Mesothelial cell of epicardium (in vitro differentiated cells): ENCODE results near the gene ELFN1. TPM values are rescaled to one million over a fixed set of nuclear protein-coding genes. Genes with fewer than 3 reads are reported as not detected.

Source experiments
- DNase-seq, 2 experiments: peaks; one replicate each; pipeline ENCODE4 v3.0.0; 2021; ENCODE audit warnings: low spot score in 2 of 2; ENCODE audit not compliant: unreplicated experiment in 2 of 2
- H3K27ac Mint-ChIP-seq: 2 replicates; pipeline ENCODE4 v1.8.0; 2021; ENCODE audit warnings: mixed read lengths
- H3K27me3 Mint-ChIP-seq: 2 replicates; pipeline ENCODE4 v1.8.0; 2021; ENCODE audit warnings: low read depth, mixed read lengths
- H3K36me3 Mint-ChIP-seq: 2 replicates; pipeline ENCODE4 v1.8.0; 2021; ENCODE audit warnings: mixed read lengths
- H3K4me1 Mint-ChIP-seq: 2 replicates; pipeline ENCODE4 v1.8.0; 2021; ENCODE audit warnings: mixed read lengths
- H3K4me3 Mint-ChIP-seq: 2 replicates; pipeline ENCODE4 v1.8.0; 2021; ENCODE audit warnings: mild to moderate bottlenecking, moderate library complexity, mixed read lengths
- H3K9me3 Mint-ChIP-seq: 2 replicates; pipeline ENCODE4 v1.8.0; 2021; ENCODE audit warnings: mixed read lengths
- total RNA-seq: library from RNA; stranded (reverse); gene quantifications from 3 replicates; pipeline ENCODE4 v1.2.1, GENCODE V29; 2021
- TF ChIP-seq, protein P1 (sequence below): fragments of 200-600 bp; sonication (generic); IDR thresholded peaks from one replicate; pipeline ENCODE4 v1.5.0; 2021; ENCODE audit warnings: antibody characterized with exemption; ENCODE audit not compliant: unreplicated experiment

ELFN1 gene
- total RNA-seq, 1 donor from 2014 or later, result 13.5 TPM

- peak in 1 of 2 experiments; percentile 30 for DNase-seq
- Mint-ChIP-seq H3K9me3 (peaks cover 16% of the 10 kb centered on the region), H3K27me3 (peaks cover 30% of the 10 kb centered on the region), H3K36me3 (peaks cover 27% of the 10 kb centered on the region), H3K27ac (no peak overlapping the region), H3K4me1 (peaks cover 3% of the 10 kb centered on the region), H3K4me3 (no peak overlapping the region)
- TF ChIP-seq, protein P1, sequence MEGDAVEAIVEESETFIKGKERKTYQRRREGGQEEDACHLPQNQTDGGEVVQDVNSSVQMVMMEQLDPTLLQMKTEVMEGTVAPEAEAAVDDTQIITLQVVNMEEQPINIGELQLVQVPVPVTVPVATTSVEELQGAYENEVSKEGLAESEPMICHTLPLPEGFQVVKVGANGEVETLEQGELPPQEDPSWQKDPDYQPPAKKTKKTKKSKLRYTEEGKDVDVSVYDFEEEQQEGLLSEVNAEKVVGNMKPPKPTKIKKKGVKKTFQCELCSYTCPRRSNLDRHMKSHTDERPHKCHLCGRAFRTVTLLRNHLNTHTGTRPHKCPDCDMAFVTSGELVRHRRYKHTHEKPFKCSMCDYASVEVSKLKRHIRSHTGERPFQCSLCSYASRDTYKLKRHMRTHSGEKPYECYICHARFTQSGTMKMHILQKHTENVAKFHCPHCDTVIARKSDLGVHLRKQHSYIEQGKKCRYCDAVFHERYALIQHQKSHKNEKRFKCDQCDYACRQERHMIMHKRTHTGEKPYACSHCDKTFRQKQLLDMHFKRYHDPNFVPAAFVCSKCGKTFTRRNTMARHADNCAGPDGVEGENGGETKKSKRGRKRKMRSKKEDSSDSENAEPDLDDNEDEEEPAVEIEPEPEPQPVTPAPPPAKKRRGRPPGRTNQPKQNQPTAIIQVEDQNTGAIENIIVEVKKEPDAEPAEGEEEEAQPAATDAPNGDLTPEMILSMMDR, result no peak
Observed at GRCh38 chr7:1706721-1707613, 36.9 kb downstream of the ELFN1 start.

- Mint-ChIP-seq H3K27ac (no peak overlapping the region), H3K36me3 (peaks cover 22% of the 10 kb centered on the region), H3K9me3 (peaks cover 11% of the 10 kb centered on the region), H3K4me3 (no peak overlapping the region), H3K27me3 (peaks cover 22% of the 10 kb centered on the region), H3K4me1 (peaks cover 3% of the 10 kb centered on the region)
- DNase-seq, result no peak
- TF ChIP-seq, protein P1, result no peak
Observed at GRCh38 chr7:1707756-1708595, 37.9 kb downstream of the ELFN1 start.

- peaks cover 17% of the 10 kb centered on the region for H3K36me3 Mint-ChIP-seq
- TF ChIP-seq, protein P1, result no peak
- H3K27ac Mint-ChIP-seq, result no peak overlapping the region
- no peak for DNase-seq
- H3K4me1 Mint-ChIP-seq, result peaks cover under 1% of the 10 kb centered on the region
- peaks cover 15% of the 10 kb centered on the region for H3K27me3 Mint-ChIP-seq
- H3K9me3 Mint-ChIP-seq, result peaks cover 6% of the 10 kb centered on the region
- no peak overlapping the region for H3K4me3 Mint-ChIP-seq
Observed at GRCh38 chr7:1708596-1709251, 38.6 kb downstream of the ELFN1 start.

DNA sequence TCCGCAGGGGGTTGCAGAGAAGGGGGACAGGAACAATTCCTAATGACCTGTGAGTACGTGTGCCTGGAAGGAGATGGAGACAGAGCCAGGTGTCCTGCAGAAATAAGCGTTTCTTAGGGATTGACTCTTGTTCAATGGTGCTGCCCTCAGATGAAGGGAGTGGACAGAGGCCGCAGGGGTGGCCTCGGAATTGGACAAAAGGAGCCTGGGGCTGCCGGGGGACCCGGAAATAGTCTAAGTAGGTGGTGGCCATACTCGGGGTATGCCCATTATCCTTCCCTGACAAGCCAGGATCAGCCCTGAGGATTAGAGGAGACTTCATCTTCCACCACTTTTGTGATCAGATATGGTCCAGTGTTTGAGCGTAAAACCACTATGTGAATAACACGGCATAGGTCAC, 39.2 kb downstream of the ELFN1 start:
- TF ChIP-seq, protein P1, result no peak
- peaks cover 6% of the 10 kb centered on the region for H3K9me3 Mint-ChIP-seq
- peaks cover 10% of the 10 kb centered on the region for H3K27me3 Mint-ChIP-seq
- H3K4me1 Mint-ChIP-seq, result peaks cover 6% of the 10 kb centered on the region
- peaks cover 17% of the 10 kb centered on the region for H3K36me3 Mint-ChIP-seq
- H3K4me3 Mint-ChIP-seq, result no peak overlapping the region
- H3K27ac Mint-ChIP-seq, result no peak overlapping the region
- no peak for DNase-seq

DNA sequence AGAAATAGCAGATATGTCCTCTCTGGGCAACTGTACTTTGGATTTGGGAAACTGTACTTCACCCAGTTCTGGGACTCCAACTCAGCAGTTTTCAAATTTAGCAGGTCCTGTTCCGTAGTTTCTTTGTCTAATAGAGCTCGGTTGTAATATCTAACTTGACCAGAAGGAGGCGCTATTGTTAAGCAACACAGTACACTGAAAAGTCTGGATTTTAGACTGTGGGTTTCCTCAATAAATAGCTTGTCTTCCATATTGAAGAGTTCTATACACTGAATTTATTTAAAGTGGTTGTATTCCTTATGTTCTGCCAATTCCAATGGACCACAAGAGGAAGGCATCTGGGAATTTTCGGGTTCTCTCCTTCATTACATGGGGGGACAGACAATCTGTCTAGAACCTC, 39.8 kb downstream of the ELFN1 start:
- no peak for DNase-seq
- H3K27ac Mint-ChIP-seq, result no peak overlapping the region
- TF ChIP-seq, protein P1, result peak; percentile 87
- H3K4me1 Mint-ChIP-seq, result peaks cover 7% of the 10 kb centered on the region
- peaks cover 17% of the 10 kb centered on the region for H3K36me3 Mint-ChIP-seq
- H3K4me3 Mint-ChIP-seq, result no peak overlapping the region
- H3K9me3 Mint-ChIP-seq, result peaks cover 6% of the 10 kb centered on the region
- peaks cover 4% of the 10 kb centered on the region for H3K27me3 Mint-ChIP-seq
